K562 (cell line): ENCODE results near the gene CD55. TPM values are rescaled to one million over a fixed set of nuclear protein-coding genes. Genes with fewer than 3 reads are reported as not detected.

Experiments used
- ATAC-seq: fragments of 200-7000 bp; cut with Tn5 transposase; 3 replicates; pipeline ENCODE4 v1.9.1; 2020; ENCODE audit warnings: moderate library complexity
- BruUV-seq: library from RNA; stranded (reverse); fragments of 400-500 nt; replicated peaks from 2 replicates; lab custom pipeline; 2021; lab: Mats Ljungman, UMichigan
- CTCF ChIA-PET: fragments of 300-600 bp; formaldehyde crosslinking; extraction: SDS; loops from one replicate; lab custom pipeline; 2021; ENCODE audit warnings: low intra/inter-chr PET ratio; lab: Yijun Ruan, JAX
- POLR2A ChIA-PET: fragments of 300-600, 350-650 bp; sonication (Branson Sonifier 250); formaldehyde crosslinking; extraction: SDS; loops from one replicate; lab custom pipeline; 2021; ENCODE audit warnings: antibody characterized with exemption, inconsistent platforms; lab: Yijun Ruan, JAX
- DNase-seq, 4 experiments: peaks; one replicate each; pipeline versions ENCODE4 v3.0.0 to v3.0.0-alpha.2; 2011 to 2018; ENCODE audit warnings: low spot score in 3 of 4, mixed read lengths in 3 of 4; ENCODE audit errors: extremely low read depth in 1 of 4
- FAIRE-seq: peaks from 2 replicates; lab custom pipeline; 2011; peaks lifted over from hg19 to GRCh38; lab: Jason Lieb, UNC
- H2AFZ ChIP-seq: 2 replicates; pipeline ENCODE4 v1.6.0; 2011; ENCODE audit warnings: low read depth, low read length, control low read depth, inconsistent platforms
- H3K27ac ChIP-seq: fragments of 200-600 bp; 3 replicates; pipeline ENCODE4 v1.8.0; 2011; ENCODE audit warnings: low read depth, mild to moderate bottlenecking, control low read depth, inconsistent platforms, low read length, moderate library complexity, mixed read lengths; ENCODE audit errors: extremely low read depth
- H3K27me3 ChIP-seq, 2 experiments: fragments of 300-600 bp in 1 of 2; 2 replicates in 1 of 2; 3 replicates in 1 of 2; pipeline versions ENCODE4 v1.6.0 to v1.8.0; 2011; ENCODE audit warnings: inconsistent platforms in 2 of 2, low read length in 2 of 2, mild to moderate bottlenecking in 1 of 2, mixed read lengths in 1 of 2, moderate library complexity in 1 of 2; ENCODE audit not compliant: control insufficient read depth in 2 of 2, insufficient read depth in 2 of 2
- H3K36me3 ChIP-seq: fragments of 300-600 bp; 3 replicates; pipeline ENCODE4 v1.8.0; 2011; ENCODE audit warnings: mild to moderate bottlenecking, low read length, inconsistent platforms; ENCODE audit not compliant: control insufficient read depth, insufficient read depth
- H3K4me1 ChIP-seq, 2 experiments: fragments of 200-600 bp in 1 of 2; replicated peaks in 1 of 2; 2 replicates in 1 of 2; 3 replicates in 1 of 2; pipeline versions ENCODE4 v1.5.1 to v1.8.0; 2011; ENCODE audit warnings: inconsistent platforms in 2 of 2, low read length in 2 of 2, mild to moderate bottlenecking in 1 of 2, mixed read lengths in 1 of 2, moderate library complexity in 1 of 2; ENCODE audit not compliant: control insufficient read depth in 2 of 2, insufficient read depth in 2 of 2
- H3K4me2 ChIP-seq: 2 replicates; pipeline ENCODE4 v1.6.1; 2011; ENCODE audit warnings: low read length, control low read depth, inconsistent platforms, mixed read lengths; ENCODE audit not compliant: insufficient read depth
- H3K4me3 ChIP-seq: fragments of 200-600 bp; sonication (generic), shearing (Covaris generic); 2 replicates; pipeline ENCODE4 v1.5.1; 2016; ENCODE audit warnings: control low read depth, inconsistent platforms
- H3K79me2 ChIP-seq: fragments of 200-600 bp; 3 replicates; pipeline ENCODE4 v1.8.0; 2011; ENCODE audit warnings: low read length, inconsistent platforms; ENCODE audit not compliant: control insufficient read depth, insufficient read depth
- H3K9ac ChIP-seq, 2 experiments: 2 replicates each; pipeline versions ENCODE4 v1.6.0 to v1.6.1; 2011; ENCODE audit warnings: low read depth in 2 of 2, low read length in 2 of 2, control low read depth in 1 of 2, inconsistent platforms in 1 of 2, mild to moderate bottlenecking in 1 of 2, mixed read lengths in 1 of 2; ENCODE audit not compliant: insufficient read depth in 1 of 2
- H3K9me1 ChIP-seq: one replicate; pipeline ENCODE4 v1.6.0; 2011; ENCODE audit warnings: inconsistent platforms, mild to moderate bottlenecking, low read length, moderate library complexity; ENCODE audit not compliant: control insufficient read depth, insufficient read depth
- H3K9me3 ChIP-seq: replicated peaks from 2 replicates; pipeline ENCODE4 v1.5.1; 2011; ENCODE audit warnings: low read depth, low read length, inconsistent platforms; ENCODE audit not compliant: control insufficient read depth, insufficient read depth
- H4K20me1 ChIP-seq: replicated peaks from 2 replicates; pipeline ENCODE4 v1.6.1; 2011; ENCODE audit warnings: low read length, inconsistent platforms, mixed read lengths; ENCODE audit not compliant: control insufficient read depth, insufficient read depth
- ATF7 ChIP-seq: fragments of 450-650 bp; IDR thresholded peaks from 2 replicates; pipeline ENCODE4 v1.7.1; 2014; ENCODE audit warnings: mild to moderate bottlenecking, moderate library complexity
- CBX5 ChIP-seq: IDR thresholded peaks from 2 replicates; pipeline ENCODE4 v1.6.1; 2014; ENCODE audit warnings: low read depth, borderline replicate concordance
- EGR1 ChIP-seq: fragments of 450-650 bp; conservative IDR thresholded peaks from 2 replicates; pipeline ENCODE4 v1.6.1; 2017; ENCODE audit warnings: mild to moderate bottlenecking
- EP300 ChIP-seq: IDR thresholded peaks from 2 replicates; pipeline ENCODE4 v1.6.1; 2012; ENCODE audit warnings: low read length, improper control_type of control experiment
- FOSL1 ChIP-seq: fragments of 200-800 bp; sonication (Bioruptor generic); conservative IDR thresholded peaks from 2 replicates; pipeline ENCODE4 v1.6.1; 2016; ENCODE audit warnings: missing genetic modification characterization, missing compliant biosample characterization
- HMBOX1 ChIP-seq: sonication (generic); IDR thresholded peaks from 2 replicates; pipeline ENCODE4 v1.6.1; 2016
- JUN ChIP-seq, 2 experiments: sonication (generic) in 1 of 2; formaldehyde crosslinking in 1 of 2; IDR thresholded peaks; 2 replicates each; pipeline versions ENCODE4 v1.6.1 to v1.8.0; 2012 to 2022; ENCODE audit warnings: borderline replicate concordance in 2 of 2, mild to moderate bottlenecking in 2 of 2, improper control_type of control experiment in 1 of 2, low read depth in 1 of 2, low read length in 1 of 2, missing genetic modification reagents in 1 of 2
- LEF1 ChIP-seq: fragments of 450-650 bp; IDR thresholded peaks from 2 replicates; pipeline ENCODE4 v1.6.1; 2016; ENCODE audit warnings: mild to moderate bottlenecking
- NFXL1 ChIP-seq: fragments of 450-650 bp; formaldehyde crosslinking; IDR thresholded peaks from 2 replicates; pipeline ENCODE4 v1.4.0; 2021; ENCODE audit warnings: mild to moderate bottlenecking
- REST ChIP-seq, 2 experiments: fragments of 450-650 bp; formaldehyde crosslinking in 1 of 2; IDR thresholded peaks; 2 replicates each; pipeline versions ENCODE4 v1.4.0 to v1.6.1; 2014 to 2020; ENCODE audit warnings: mild to moderate bottlenecking in 2 of 2, borderline replicate concordance in 1 of 2, low read depth in 1 of 2
- TRIM24 ChIP-seq, 2 experiments: fragments of 450-650 bp; IDR thresholded peaks; 2 replicates each; pipeline ENCODE4 v1.6.1; 2016
- ZNF584 ChIP-seq: fragments of 200-800 bp; sonication (Bioruptor generic); IDR thresholded peaks from 2 replicates; pipeline ENCODE4 v1.6.1; 2016; ENCODE audit warnings: low read depth, mild to moderate bottlenecking, missing genetic modification characterization, missing compliant biosample characterization
- ZNF589 ChIP-seq: fragments of 200-800 bp; sonication (Bioruptor generic); IDR thresholded peaks from 2 replicates; pipeline ENCODE4 v1.6.1; 2016; ENCODE audit warnings: low read depth, missing genetic modification characterization, missing compliant biosample characterization
- ZNF766 ChIP-seq: fragments of 200-800 bp; sonication (Bioruptor generic); conservative IDR thresholded peaks from 2 replicates; pipeline ENCODE4 v1.6.1; 2016; ENCODE audit warnings: missing genetic modification characterization, missing compliant biosample characterization
- WGBS: fragments of 100-300 bp; shearing (Covaris generic); methylation state at CpG from one replicate; pipeline ENCODE4 v1.1.6; 2016; ENCODE audit warnings: low coverage, mixed read lengths; ENCODE audit not compliant: insufficient coverage; ENCODE audit errors: missing lambda C conversion rate; 5-methylcytosine and 5-hydroxymethylcytosine counted together
- in situ Hi-C: fragments of 300-500 bp; cut with MboI; formaldehyde crosslinking; loops from 4 replicates; pipeline ENCODE4 v1.15.0; 2018; ENCODE audit warnings: inconsistent platforms, mixed read lengths
- intact Hi-C: fragments of 100-400 bp; cut with micrococcal nuclease; formaldehyde crosslinking; loops from 2 replicates; pipeline ENCODE4 v1.14.2; 2022
- polyA plus RNA-seq, 8 experiments: library from polyadenylated mRNA; depleted of rRNA in 4 of 8; stranded (reverse) in 5 of 8; unstranded in 3 of 8; fragments of >200 nt; fragmentation: Nextera tagmentation in 2 of 8; fragmentation: Illumina TruSeq in 1 of 8; extraction: Ambion mirVana in 2 of 8; extraction: Trizol in 1 of 8; gene quantifications; 2 replicates each; pipeline versions ENCODE4 v1.2.1 to v1.2.3, GENCODE V29; 2011 to 2014; ENCODE audit warnings: inconsistent platforms in 1 of 8, missing spikeins in 1 of 8
- total RNA-seq, 7 experiments: library from RNA; depleted of rRNA in 6 of 7; stranded (reverse); fragments of >200 nt in 6 of 7; fragmentation: Illumina TruSeq in 2 of 7; extraction: Trizol in 2 of 7; gene quantifications; 2 replicates each; pipeline versions ENCODE4 v1.2.1 to v1.2.3, GENCODE V29; 2011 to 2021; ENCODE audit warnings: low replicate concordance in 1 of 7

Gene CD55
- total and polyA plus RNA-seq, 9 of the 15 experiments (the other 6 are each of a cell fraction or from before 2014, with no cell fraction given), result 17.7 to 150 (median 97.0) TPM

GRCh38 chr1:207361889-207362288, 40.4 kb downstream of the CD55 start:
- ChIA-PET POLR2A (no interaction called here), CTCF (no interaction called here)
- BruUV-seq, result no TSS peak
- peak; percentile 61 to 81; a peak in 2 of 4 replicates for TF ChIP-seq TRIM24 (IDR thresholded peaks at IDR 0.05)
- peak; percentile 94 for TF ChIP-seq FOSL1
- 0 out of 2 replicates have a peak, but pooled peaks have one; percentile 51 for TF ChIP-seq ZNF589 (CRISPR knock-in tag)
- TF ChIP-seq EGR1, result peak; percentile 66
- TF ChIP-seq JUN (IDR thresholded peaks at IDR 0.05; ENCODE audit: borderline replicate concordance, low read depth, low read length), result peak; percentile 84; the same call in 1 of the 2 replicates
- TF ChIP-seq JUN (CRISPR knock-in tag; IDR thresholded peaks at IDR 0.05; ENCODE audit: borderline replicate concordance), result peak; percentile 75; the same call in 1 of the 2 replicates
- peak; percentile 59; the same call in 1 of the 2 replicates for TF ChIP-seq HMBOX1
- TF ChIP-seq EP300, result 0 out of 2 replicates have a peak, but pooled peaks have one; percentile 16
- 0 out of 2 replicates have a peak, but pooled peaks have one; percentile 17 for TF ChIP-seq ATF7
- TF ChIP-seq CBX5, result peak; percentile 46; the same call in 1 of the 2 replicates
- TF ChIP-seq ZNF584 (CRISPR knock-in tag), result 0 out of 2 replicates have a peak, but pooled peaks have one; percentile 41
- TF ChIP-seq LEF1, result peak; percentile 15; the same call in 1 of the 2 replicates
- peak; percentile 70 for TF ChIP-seq ZNF766 (CRISPR knock-in tag)
- no peak for TF ChIP-seq NFXL1 (CRISPR knock-in tag)
- TF ChIP-seq REST (IDR thresholded peaks at IDR 0.05; ENCODE audit: borderline replicate concordance), result peak; percentile 90
- TF ChIP-seq REST (CRISPR knock-in tag; IDR thresholded peaks at IDR 0.05; ENCODE audit: low read depth), result no peak

More at GRCh38 chr1:207361889-207362288, 40.4 kb downstream of the CD55 start:
- Histone ChIP-seq H3K27me3 (no peaks in the 10 kb centered on the region), H3K9me3 (no peaks in the 10 kb centered on the region), H3K9me1 (no peaks in the 10 kb centered on the region), H3K79me2 (no peaks in the 10 kb centered on the region), H3K4me1 (peaks cover 0 to 30% of the 10 kb centered on the region in 2 experiments; a peak in 3 of 5 replicates), H3K4me3 (no peak overlapping the region), H3K9ac (no peak overlapping the region), H4K20me1 (no peaks in the 10 kb centered on the region), H3K36me3 (peaks cover 73% of the 10 kb centered on the region), H3K27ac (peak overlapping the region; percentile 72; the same call in 2 of the 3 replicates), H2AFZ (no peak overlapping the region), H3K4me2 (0 out of 2 replicates have a peak overlapping the region, but pooled peaks have one; percentile 12)
- 55% methylated on average over 2 of the region's 2 CpGs for WGBS
- no peak for ATAC-seq
- in situ Hi-C loops (no loop called here), intact Hi-C loops (no loop called here)
- peak in 2 of 4 experiments; percentile 25 to 54 for DNase-seq
- FAIRE-seq, result no peak
